Activated CD4-positive, CD25-positive, alpha-beta regulatory T cell treated with anti-CD3 and anti-CD28 coated beads, Interleukin-2, amount 50 U/mL, for 16 hours (primary cell): ENCODE data around the gene MAPKAP1.

ENCODE experiments used
- DNase-seq: peaks from one replicate; pipeline ENCODE4 v3.0.0-alpha.2; 2020; ENCODE audit warnings: low read depth, low spot score

MAPKAP1 gene

DNA sequence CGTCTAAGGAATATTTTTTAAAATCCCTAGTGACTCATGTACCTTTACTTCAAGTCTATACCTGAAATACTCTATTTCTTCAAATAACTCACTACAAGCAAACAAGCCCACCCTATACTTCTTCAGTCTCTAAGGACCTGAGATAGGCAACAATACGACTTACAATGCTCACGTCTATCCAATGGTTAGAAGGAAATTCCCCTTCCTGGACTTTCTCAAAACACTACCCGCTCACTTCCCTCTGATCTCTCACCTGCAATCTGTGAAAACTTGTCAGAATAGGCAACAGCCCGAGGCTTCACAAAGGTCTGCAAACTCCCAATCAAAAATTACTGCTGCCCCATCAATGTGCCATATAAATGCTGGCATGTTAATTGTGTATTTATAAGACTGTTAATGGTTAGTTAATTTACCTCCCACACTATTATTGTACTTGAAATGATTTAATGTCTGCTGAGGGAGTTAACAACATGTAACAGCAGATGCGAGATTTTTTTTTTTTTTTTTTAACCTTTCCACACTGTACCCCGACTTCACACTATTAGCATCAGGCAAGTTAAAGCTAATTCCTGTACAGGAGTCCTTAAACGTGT is 27.3 kb downstream of the MAPKAP1 start:
- DNase-seq = no peak

DNA sequence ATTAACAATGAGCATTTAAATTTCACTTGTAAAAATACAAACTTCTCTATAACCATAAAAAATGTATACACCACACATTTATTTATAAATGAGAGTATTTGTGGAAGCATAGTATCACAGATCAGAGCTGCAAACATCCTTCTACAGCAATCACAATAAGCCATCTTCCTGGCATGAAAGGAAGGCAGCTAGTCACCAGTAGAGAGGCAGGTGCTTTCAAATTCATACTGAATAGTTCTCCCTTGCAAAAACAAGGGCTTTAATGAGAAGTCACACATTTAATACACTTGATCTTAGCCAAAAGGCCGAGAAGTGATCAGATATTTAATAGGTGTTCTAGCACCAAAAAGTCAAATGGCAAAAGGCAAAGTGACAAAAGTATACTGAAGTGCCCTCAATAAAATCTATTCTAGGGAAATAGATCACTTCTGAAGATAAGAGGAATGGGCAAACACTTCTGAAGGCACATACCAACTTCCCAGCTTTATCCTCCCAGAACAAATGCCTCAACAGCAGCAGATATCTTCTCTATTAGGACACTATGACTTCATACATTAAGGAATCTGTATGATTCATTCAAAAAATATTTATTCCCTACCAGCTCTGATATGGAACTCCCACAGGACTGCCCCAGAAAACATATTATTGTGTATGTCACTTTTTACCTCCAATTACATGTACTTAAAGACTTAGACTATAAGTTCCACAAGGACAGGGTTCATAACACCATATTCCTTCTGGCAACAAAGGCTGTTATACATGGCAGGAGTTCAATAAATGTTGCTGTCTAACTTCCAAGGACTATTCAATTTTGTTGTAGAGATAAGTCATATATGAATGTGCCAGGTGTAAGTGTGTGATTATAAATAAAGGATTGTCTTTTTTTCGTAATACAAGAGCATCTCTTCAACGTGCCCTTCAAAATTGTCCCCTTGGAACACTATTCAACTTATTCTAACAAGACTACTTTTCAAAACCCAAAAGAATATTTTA is 31.7 kb downstream of the MAPKAP1 start:
- no peak for DNase-seq

DNA sequence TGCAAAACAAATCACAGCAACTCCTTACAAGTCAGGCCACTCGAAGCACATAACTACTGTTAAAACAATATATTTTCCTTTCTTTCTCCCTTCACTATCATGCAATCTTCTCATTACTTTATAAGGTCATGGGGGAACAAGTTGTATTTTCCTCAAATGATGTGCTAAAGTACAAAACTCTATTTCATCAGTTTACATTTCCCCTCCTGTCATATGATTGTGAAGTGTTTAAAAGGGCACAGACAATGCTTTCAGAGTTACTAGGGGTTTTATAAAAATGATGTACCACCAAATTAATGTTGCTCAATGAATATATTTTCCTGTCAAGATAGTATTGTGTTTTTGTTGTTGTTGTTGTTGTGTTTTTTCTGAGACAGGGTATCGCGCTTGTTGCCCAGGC is 34.1 kb downstream of the MAPKAP1 start:
- DNase-seq = no peak

DNA sequence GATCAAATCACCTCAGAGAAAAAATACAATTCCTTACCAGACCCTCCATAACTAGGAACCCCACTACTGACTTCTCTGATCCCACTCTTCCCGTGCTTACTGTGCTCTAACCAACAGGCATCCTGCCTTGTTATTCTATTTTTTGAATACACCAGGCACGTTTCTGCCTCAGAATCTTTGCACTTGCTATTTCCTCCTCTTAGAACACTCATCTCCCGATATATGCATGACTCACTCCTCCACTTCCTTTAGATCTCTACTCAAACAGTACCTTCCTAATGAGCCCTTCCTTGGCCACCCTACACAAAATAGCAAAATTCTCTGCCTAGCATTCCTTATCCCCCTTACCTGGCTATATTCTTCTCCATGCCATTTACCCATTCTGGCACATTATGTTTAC is 43.9 kb downstream of the MAPKAP1 start:
- DNase-seq = no peak

DNA sequence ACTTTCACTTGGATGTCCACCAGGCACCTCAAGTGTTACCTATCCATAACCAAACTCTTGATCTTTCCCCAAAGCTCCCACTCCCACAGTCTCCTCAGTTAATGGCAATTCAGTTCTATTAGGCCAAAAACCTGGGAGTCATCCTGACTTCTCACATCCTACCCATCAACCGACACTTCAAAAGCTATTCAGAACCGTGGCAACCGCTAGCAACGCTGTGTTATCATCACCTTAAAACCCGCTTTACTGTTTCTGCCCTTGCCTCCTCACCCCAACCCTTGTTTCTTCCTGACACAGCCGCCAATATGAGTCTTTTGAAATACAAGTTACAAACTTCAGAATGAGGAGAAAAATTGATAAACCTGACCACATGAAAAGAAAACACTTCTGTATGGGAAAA is 46.5 kb downstream of the MAPKAP1 start:
- no peak for DNase-seq

DNA sequence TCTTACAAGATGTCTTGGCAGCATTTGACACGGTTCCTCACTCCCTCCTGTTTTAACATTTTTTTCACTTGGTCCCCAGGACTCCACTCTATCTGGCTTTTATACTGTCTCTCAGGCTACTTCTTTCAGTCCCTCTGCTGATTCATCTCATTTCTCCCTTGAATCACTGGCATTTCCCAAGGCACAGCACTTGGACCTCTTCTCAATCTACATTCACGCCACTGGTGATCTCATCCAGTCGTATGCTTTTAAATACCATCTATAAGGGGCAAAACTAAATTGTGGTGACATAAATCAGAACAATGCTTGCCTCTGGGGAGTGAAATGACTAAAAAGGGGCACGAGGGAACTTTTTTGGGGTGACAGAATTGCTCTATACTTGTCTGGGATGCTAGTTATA is 47.1 kb downstream of the MAPKAP1 start:
- no peak for DNase-seq

DNA sequence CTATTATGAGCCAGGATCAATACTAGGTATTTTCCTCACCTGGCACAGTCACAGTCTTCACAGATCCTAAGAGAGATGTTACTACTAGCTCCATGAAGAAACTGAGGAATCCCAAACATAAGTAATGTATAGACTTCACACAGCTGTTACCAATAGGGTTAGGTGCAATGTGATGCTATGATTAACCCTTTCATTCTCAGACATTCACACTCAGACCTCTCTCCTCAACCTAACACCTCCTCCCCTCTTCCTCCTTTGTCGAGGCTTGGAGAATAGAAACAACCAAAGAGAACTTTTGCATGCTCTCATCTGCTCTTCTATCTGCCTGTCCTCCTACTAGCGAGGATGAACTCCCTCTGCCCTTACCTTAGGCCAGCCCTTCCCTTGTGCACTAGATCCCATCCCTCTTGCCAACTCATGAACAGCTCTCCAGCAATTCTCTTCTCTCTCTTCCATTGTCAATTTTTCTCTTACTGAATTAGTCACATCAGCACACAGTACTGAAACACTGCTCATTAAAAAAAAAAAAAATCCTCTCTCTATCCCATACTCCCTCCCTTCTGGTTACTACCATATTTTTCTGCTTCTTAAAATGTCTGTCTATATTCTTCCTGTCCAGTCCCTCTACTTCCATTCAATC is 47.7 kb downstream of the MAPKAP1 start:
- no peak for DNase-seq

DNA sequence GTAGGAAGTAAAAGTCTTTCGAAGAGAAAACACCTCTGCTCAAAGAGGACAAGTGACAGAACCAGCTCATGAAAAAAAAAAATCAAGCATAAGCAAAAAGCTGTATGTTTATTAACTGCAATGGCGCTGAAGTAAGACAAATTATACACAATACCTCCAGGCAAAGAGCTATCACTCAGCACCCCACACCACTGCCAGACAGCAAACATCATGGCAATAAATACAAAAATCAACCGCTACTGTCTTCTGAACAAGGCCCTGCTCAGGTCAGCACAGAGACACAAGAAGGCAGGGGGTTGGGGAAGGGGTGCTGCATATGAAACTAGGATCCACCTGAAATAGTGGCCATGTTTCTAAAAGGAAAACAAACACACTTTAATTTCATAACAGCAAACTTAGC is 50.4 kb downstream of the MAPKAP1 start:
- no peak for DNase-seq

DNA sequence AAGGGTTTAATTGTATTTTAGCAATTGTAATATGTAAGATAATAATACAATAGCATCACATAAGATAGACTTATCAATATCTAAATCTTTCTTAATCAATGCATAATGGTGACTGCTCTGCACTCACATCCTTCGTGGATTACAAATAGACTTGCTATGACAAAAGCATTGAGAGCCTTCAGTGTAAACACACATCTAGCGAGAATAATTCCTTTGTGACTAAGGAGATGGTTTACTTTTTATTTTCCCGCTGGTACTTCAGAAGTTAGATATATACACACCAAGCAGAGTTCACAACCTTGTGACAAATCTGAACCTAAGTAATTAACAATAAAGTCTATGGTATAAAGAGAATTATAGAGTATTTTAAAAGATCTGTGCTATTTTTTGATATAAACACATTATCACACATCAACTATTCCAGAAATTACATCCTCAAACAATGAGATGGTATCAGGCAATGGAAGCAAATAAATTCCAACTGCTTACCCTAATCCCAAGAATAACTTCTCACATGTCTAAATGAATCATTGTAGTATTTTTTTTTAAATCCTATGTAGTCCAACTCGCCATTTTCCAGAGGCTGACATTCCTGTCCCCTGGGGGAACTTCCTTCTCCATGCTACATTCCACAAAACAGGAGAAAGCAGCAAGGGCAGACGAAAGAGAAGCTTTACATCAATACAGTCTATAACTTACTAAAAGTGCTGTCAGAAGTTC is 51.2 kb downstream of the MAPKAP1 start:
- DNase-seq = no peak

DNA sequence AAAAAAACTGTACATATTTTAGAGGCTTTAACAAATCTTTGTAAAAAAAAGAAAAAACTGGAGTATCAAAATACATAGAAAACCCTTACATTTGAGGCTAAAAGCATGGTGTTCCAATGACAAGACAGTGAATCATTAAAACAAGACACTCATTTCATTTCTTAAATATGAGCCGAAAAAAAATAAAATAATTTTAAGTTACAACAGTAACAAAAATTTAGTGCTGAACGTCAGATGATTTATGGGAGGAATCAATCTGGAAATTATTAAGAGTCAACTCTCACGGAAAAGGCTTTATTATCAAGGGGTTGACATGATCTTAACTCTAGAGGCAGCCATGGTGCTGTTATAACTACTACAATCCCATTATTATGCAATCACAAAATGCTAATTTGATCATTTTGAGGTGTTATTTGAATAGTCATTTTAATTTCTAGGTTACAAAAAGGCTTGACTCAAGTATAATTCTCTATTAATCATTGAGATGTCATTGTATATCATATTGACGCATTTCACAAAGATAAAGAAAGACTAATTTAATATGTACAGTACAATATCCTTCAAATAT is 51.9 kb downstream of the MAPKAP1 start:
- DNase-seq = no peak

DNA sequence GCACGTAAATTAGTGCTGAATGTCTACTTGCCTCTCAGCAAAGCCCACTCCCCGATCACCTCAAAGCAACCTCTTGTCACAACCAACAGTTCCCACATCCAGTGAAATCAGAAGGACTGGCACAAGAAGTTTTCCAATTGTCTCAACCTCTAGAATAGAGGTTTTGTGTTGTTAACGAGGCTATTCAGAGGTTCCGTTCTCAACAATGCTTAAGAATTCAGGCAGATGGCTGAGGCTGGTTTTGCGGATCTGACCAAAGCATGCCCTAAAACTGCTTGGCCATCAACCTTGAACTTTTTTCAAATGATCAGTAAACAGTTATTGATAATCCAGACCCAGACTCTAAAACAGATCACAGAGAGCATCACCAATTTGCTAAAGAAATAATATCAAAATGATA is 52.9 kb downstream of the MAPKAP1 start:
- DNase-seq = no peak

DNA sequence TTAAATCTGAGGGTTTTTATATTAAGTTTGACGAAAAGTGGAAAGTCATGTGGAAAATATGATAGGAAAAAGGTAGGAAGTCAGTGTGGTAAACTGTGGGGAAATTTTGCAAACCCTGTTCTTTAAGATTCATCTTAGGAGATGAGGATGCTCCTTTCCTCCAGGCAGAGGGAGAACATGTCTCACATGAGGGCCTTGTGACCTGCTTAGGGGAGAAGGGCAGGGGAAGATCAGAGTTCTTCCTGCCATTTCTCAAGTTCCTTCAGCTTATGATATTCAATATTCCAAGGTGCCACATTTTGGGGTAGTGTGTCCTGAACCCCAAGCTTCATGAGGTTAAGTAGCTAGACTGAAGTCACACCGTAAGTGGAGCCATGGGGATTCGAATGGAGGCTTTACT is 53.7 kb downstream of the MAPKAP1 start:
- no peak for DNase-seq

DNA sequence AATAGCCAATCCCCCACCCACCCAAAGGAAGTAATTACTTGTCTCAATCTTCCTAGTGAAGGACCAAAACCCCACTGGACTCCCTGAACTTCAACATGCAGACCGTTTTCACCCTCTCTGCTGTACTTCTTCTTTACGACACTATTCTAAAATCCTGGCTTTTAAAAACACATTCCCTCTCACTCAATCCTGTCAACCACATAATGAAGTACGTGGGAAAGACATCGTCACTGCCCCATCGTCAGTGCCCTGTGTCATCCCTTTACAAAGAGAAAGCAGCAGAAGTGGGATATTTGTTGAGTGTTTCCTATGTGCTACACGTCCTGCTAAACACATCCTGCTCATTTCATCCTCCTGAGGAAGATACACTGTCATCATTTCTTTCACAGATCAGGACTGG is 54.2 kb downstream of the MAPKAP1 start:
- DNase-seq = no peak

DNA sequence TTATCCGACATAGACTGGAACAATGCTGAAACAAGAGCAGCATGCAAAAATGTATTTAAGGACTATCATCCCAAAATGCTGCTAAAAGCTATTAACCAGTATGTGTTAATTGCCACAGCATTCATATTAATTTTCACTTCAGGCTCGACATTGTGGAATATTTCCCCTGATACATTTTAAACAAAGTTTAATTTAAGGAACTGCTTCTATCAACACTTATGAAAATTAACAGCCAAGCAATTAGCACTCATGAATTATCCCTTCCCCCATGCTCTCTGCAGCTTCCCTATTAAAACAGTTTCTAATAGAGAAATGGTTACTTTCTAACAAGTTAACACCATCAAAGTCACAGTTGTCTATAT is 54.8 kb downstream of the MAPKAP1 start:
- no peak for DNase-seq

DNA sequence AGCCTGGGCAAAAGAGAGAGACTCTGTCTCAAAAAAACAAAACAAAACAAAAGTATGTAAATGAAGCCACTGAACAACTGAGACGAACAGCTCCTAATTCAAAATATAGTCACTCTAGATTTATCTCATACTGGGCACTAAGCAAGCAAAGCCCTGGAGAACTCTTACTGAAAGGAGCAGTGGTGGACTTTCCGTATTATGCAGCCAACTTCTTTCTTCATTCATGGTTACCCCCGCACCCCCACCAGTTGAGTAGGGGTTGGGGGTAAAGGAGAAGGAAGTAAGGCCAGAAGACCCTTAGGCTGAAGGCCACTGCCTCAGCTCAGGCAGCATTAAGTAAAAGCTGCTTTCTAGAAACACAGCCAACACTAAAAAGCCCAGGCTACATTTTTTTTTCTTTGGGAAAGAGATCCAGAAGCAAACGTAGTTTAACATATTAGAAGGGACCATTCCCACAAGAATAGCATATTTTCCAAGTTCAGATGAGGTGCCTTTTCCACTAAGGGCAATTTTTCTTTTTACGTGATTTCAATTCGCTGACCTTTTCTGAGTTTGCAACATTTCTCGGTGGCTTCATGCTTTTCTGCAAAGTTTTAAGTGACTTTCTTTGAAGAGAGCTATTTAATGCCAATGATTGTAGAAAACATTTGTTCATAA is 55.3 kb downstream of the MAPKAP1 start:
- DNase-seq = no peak

DNA sequence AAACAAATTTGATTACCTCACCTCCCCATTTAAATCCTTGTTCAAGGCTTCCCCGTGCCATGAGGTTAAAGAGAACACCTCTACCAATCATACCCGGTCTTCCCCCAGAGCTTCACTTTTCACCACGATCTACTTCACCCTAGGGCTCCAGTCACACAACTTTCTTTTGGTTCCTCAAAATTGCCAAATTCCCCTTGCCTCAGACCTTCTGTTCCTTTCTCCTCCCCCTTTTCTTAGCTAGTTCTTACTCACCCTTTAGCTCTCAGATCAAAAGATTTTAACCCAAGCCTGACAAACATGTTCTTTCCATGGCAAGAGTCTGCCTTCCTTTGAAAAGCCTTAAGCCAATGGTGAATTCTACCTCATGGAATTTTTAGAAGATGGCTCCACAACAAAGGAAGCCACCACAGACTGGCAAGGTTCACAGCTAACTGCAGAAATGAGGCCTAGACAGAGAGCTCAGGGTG is 56.7 kb downstream of the MAPKAP1 start:
- DNase-seq = no peak

DNA sequence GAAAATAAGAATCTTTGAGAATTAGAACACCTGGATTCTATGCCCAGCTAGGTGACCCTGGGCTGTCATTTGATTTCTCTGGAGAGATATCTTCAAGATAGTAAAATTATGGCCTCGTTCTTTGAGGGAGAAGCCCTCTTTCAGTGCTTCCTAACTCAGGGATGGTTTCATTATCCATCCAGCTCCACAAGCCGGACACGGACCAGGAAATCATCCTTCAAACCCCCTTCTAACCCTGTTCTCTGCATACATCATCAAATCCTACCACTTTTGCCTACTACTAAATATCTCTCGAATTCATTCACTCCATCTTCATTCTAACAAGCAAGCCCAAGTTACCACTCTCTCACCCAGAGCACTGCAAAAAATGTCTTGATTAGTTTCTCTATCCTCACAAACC is 57.2 kb downstream of the MAPKAP1 start:
- no peak for DNase-seq

DNA sequence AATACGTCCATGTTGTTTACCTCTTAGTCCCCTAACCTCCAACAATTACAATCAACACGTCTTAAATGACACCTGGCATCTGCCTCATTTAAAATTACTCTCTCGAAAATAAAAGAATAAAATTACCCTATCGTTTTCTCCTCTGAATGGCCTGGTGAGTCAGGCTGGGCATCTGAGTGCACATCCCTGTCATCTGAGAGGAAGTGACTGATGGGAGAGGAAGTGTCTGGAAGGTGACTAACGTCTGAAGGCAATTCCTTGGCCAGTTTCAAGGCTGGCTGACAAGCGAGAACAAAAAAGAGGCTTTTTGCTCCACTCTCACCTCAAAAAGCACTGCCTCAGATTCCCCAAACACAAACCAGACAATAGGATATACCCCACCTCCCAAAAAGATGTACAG is 57.7 kb downstream of the MAPKAP1 start:
- no peak for DNase-seq

DNA sequence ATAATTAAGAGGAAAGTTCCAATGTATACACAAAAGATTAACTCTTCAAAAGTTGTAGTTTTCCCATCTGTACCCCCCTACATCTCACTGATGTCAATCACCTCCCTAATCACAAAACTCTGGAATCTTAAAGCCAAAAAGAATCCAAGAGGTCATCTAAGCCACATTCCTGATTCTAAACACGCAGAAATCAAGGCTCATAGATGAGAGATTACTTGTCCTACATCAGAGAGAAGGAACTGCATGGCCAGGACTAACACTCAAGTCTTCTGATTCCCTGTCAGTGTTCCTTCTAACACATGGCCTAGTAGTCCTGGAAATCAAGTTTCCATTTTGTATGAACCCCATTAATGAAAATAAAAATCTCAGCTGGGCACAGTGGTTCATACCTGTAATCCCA is 58.7 kb downstream of the MAPKAP1 start:
- DNase-seq = no peak

DNA sequence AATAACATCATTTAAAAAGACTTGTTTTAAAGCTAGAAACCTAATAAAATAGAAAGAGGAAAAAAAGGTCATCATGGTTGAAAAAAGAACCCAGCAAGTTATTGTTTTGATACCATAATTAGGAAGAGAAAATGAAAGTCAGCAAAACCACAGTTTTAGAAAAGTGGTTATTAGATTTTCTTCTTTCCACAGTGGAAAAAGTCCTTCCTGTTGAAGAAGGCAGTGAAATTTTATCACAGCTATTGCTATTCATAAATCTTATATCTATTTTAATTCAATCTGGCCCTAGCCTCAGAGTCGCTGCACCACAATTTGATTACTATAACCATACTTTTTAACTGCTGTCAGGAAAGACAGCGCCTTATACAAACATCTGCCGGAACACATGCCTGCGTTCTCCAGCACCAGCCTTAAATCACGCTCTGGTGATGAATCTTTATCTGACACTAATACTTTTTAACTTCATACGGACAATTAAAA is 60.3 kb downstream of the MAPKAP1 start:
- DNase-seq = no peak

DNA sequence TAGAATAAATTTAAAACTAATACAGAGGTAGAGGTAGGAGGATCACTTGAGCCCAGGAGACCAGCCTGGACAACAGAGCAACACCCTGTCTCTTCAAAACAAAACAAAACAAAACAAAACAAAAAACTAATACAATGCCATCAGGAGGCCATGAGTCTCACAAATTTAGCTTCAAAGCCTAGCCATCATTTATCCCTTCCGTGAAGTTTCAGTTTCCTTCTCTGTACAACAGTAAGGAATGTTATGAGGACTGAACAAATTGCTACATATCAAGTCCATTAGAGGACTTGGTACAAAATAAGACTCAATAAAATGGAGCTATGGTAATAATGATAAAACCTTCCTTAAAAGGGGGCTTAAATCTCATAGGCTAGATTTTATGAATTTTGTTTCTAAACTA is 60.8 kb downstream of the MAPKAP1 start:
- no peak for DNase-seq
